AG09309 (cell line): ENCODE results near the gene PIK3R6.
"Not testable (repeated sequence)": the region's sequence is repeated elsewhere in the genome, so short reads cannot be mapped to it uniquely, and the experiment has no call there.

ENCODE experiments used
- DNase-seq: peaks from one replicate; pipeline ENCODE4 v3.0.0-alpha.2; 2010; ENCODE audit warnings: low read depth
- H3K4me3 ChIP-seq: 2 replicates; pipeline ENCODE4 v1.5.1; 2011; ENCODE audit warnings: mild to moderate bottlenecking, low read depth, low read length, moderate library complexity; ENCODE audit not compliant: control insufficient read depth
- TF ChIP-seq, protein P1 (sequence below): IDR thresholded peaks from 2 replicates; pipeline ENCODE4 v1.5.1; 2011; ENCODE audit warnings: mild to moderate bottlenecking, low read depth, low read length, inconsistent platforms; ENCODE audit not compliant: insufficient read depth, control insufficient read depth; ENCODE audit errors: missing control alignments

PIK3R6 gene

DNA sequence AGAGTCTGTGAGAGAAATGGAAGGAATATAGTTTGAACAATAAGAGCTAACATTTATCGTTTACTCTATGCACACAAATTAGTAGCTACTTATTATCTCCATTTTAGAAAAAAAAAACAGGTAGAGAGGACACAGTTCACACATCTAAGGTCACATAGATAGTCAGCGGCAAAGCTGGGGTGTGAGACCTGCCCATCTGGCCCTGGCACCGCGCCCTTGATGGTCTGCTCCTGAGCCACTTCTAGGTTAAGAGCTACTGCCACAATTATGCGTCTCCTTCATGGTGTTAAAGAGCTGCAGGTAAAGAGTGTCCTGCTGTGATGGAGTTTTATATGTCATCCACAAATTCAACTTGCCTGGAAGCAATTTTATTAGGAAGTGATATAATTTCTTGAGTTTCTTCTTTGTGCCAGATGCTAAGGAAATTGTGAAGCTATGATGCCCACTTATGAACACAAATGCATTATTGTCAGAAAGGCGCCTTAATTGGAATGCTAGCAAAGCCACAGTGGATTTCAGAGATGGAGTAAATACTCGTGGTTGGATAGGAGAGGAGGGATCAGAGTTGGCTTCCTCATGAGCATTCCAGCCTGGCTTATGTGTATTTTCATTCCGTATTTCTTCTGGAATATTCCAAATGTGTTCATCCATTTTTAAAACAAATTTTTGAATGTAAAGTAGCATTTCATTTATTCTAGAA lies 47.0 kb downstream of the PIK3R6 start:
- TF ChIP-seq, protein P1, sequence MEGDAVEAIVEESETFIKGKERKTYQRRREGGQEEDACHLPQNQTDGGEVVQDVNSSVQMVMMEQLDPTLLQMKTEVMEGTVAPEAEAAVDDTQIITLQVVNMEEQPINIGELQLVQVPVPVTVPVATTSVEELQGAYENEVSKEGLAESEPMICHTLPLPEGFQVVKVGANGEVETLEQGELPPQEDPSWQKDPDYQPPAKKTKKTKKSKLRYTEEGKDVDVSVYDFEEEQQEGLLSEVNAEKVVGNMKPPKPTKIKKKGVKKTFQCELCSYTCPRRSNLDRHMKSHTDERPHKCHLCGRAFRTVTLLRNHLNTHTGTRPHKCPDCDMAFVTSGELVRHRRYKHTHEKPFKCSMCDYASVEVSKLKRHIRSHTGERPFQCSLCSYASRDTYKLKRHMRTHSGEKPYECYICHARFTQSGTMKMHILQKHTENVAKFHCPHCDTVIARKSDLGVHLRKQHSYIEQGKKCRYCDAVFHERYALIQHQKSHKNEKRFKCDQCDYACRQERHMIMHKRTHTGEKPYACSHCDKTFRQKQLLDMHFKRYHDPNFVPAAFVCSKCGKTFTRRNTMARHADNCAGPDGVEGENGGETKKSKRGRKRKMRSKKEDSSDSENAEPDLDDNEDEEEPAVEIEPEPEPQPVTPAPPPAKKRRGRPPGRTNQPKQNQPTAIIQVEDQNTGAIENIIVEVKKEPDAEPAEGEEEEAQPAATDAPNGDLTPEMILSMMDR, result no peak
- no peak for DNase-seq
- H3K4me3 ChIP-seq, result no peak overlapping the region

GRCh38 chr17:8818654-8819330 lies 48.7 kb downstream of the PIK3R6 start:
- DNase-seq, result no peak

GRCh38 chr17:8818047-8818446 lies 49.4 kb downstream of the PIK3R6 start:
- no peak overlapping the region for H3K4me3 ChIP-seq
- TF ChIP-seq, protein P1, result no peak
- no peak for DNase-seq

More at GRCh38 chr17:8818654-8819330, 48.7 kb downstream of the PIK3R6 start:
- H3K4me3 ChIP-seq, result no peak overlapping the region
- TF ChIP-seq, protein P1, result no peak

- no peak overlapping the region for H3K4me3 ChIP-seq
- TF ChIP-seq, protein P1, result no peak
- no peak for DNase-seq
Observed at GRCh38 chr17:8806926-8807550, 60.4 kb downstream of the PIK3R6 start.

DNA sequence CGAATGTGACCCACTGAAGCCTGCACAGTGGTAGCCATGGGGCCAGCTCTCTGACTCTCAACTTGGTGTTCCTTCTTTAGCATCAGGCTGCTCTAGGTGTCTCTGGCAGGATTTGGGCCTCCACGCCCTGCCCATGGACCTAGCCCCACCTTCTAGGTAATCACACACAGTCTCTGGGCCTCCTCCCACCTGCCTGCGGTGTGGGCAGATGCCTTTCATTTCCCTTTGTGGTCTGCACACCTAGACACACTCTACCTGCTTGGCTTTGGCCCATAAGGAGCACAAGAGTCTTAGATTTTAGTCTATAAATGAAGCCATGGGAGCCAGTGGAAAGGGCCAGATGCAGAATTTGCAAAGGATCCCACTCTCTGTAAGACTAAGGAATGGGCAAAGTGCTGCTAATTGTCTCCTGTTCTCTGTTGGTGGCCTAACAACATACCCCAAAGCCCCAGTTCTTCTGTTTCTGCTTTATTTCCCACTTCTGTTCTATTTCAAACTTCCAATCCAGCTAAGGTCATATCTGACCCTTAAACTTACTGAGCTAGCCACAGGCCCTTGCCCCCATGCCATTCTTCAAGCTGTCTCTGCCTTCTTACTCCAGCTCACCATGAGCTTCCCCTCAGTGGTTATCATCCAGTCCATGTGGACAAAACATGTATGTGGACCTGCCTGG lies 61.1 kb downstream of the PIK3R6 start:
- DNase-seq, result no peak
- TF ChIP-seq, protein P1, result no peak
- no peak overlapping the region for H3K4me3 ChIP-seq

GRCh38 chr17:8805396-8805795 lies 62.1 kb downstream of the PIK3R6 start:
- not testable (repeated sequence) for H3K4me3 ChIP-seq, DNase-seq
